GM19025 (cell line): Measurements from ENCODE around the gene GBA2.
A peak's percentile ranks its signal among the peaks of the same experiment; 100 is the strongest.

Experiments used
- ATAC-seq: cut with Tn5 transposase; IDR thresholded peaks from one replicate; pipeline ENCODE4 v1.9.1; 2021; ENCODE audit warnings: mild to moderate bottlenecking, low read depth, moderate library complexity; ENCODE audit not compliant: unreplicated experiment

Gene GBA2

DNA sequence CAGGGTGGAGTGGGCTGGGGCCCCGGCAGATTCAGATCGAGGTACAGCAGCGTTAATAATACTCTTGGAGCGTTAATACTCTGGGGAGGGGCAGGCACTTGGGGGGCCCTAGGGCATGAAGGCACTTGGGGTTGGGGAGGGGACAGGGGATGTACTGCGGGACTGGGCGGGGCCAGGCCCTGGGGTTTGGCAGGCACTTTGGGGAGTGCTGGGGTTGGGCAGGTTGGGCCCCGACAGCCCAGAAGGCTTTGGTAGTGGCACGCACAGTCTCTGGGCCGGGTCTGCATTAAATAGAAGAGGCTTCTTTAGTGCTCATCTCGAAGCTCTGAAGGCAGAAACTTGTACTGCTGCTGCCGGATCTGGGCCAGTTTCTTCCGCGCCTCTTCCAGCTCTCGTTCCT, 51.5 kb downstream of the GBA2 start:
- no peak for ATAC-seq

DNA sequence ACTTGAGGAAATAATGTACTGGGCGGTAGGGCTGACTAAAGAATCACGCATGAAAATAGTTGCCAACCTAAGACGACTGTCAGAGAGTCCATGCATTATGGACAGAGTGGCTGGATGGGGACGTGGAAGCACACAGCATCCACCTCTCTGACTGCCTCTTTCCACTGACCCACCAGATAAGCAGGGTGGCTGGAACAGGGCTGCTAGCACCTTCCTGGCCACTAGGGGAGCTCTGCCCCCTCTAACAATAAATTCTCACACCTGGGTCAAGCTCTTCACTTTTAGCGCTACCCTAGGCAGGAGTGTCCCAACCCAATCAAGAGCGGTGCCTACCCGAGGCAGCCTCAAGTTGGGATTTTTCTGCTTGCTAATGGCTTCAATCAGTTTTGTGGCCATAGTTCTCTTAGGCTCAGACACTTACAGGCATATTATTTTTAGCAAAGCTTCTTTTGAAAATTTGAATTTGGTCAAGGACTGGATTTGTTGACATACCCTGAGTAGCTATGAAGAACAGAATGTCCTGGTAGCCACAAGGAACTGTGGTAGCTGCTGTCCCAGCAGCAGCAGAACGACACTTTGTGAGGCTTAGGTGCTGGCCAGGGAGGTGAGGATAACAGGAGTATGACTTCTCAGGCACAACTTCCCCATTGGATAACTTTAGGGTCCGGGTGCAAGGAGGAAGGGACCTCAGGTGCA, 52.4 kb downstream of the GBA2 start:
- ATAC-seq: peak; percentile 70

DNA sequence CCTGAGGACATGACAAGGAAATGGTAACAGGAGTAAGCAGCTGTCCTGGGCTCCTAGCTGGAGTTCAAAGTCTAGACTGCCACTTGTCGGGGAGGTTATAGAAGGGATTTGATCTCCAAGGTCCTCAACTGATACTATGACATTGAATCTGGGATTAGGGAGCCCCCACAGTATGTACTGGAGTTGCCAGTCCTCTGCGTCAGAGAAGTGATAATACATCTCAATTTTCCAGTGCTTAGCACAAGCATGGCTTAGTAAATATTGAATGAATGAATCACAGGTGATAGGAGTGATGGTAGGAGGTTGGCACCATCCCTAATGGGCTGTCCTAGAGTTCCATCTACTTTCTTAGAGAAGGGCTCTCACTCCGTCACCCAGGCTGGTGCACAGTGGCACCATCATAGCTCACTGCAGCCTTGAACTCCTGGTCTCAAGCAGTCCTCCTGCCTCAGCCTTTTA, 53.1 kb downstream of the GBA2 start:
- no peak for ATAC-seq

DNA sequence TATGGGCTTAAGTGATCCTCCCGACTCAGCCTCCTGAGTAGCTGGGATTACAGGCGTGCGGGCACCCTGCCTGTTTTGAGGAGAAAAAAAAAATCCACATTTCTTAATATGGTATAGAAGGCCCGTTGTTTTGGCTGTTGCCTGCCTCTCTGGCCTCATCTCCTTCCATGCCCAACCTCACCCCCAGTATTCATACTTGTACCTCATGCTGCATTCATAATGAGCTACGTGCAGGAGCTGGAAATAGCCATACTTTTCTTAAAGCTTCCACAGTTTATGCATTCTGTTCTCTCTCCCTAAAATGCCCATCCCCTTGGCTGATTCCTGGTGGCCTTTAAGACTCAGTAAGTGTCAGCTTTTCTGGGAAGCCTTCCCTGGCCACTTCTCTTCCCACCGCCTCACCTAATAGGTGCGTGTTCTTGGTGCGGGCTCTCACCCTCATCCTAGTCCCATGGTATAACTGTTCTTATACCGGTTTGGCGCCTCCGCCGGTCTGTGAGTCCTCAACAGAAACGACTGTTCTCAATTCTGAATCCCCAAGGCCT, 57.2 kb downstream of the GBA2 start:
- no peak for ATAC-seq

DNA sequence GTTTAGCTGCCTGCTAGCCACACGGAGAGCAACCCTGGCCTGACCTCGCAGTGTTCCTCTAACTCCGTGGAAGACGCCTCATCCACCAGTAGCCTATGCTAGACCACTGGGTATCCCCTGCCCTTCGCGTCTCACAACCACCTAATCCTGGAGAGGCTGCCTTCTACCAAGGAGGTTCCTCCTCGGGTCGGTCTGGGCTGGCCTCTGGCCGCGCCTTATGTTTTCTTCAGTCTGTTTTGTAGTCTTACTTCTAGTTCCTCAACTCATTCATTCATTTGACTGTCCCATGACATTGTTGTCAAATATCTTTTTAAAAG, 57.7 kb downstream of the GBA2 start:
- ATAC-seq: no peak

DNA sequence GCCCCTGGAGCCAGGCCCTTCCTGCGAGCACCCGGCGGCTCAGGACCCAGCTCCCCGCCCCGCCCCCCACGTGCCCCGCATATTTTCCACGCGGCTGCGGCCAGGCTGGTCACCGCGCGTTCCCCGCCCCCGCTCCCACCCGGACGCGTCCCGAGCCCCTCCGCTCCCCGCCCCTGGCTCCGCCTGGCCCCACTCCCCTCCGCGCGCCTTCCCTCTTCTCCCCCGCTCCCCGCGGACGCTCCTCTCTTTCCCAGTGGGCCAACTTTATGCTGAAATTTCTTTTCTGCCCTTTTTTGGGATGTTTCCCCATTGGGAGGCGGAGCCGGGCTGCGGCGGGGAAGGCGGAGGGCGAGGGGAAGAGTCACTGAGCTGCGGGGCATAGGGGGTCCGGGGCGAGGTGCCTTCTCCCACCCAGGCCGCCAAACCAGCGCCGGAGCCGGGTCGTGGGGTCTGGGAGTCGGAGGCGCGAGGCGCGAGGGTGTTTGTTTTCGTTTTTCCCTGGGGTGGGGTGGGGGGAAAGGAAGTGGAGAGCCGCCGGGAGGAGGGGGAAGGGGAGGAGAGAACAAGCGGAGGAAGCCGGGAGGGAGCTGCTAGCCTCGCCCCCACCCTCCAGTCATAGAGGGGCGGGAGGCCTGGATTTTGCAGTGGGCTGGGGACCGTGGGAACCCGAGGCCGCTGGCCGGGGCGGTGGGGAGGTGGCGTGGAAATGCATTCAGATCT, 58.3 kb downstream of the GBA2 start:
- no peak for ATAC-seq

DNA sequence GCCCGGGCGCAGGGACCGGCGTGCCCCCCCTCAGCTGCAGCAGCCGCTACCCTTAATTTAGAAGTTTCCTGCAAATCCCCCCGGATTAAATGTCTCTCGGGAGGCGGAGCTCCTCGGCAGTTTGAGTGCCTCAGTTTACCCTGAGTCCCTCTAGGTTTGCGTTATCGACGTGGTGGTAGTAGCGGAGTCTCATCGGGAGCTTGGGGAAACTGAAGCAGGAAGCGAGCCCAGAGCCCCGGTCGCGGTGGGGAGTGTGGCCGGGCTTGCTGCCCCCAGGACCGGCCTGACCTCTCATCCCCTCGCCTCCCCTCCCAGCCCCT, 58.8 kb downstream of the GBA2 start:
- no peak for ATAC-seq

DNA sequence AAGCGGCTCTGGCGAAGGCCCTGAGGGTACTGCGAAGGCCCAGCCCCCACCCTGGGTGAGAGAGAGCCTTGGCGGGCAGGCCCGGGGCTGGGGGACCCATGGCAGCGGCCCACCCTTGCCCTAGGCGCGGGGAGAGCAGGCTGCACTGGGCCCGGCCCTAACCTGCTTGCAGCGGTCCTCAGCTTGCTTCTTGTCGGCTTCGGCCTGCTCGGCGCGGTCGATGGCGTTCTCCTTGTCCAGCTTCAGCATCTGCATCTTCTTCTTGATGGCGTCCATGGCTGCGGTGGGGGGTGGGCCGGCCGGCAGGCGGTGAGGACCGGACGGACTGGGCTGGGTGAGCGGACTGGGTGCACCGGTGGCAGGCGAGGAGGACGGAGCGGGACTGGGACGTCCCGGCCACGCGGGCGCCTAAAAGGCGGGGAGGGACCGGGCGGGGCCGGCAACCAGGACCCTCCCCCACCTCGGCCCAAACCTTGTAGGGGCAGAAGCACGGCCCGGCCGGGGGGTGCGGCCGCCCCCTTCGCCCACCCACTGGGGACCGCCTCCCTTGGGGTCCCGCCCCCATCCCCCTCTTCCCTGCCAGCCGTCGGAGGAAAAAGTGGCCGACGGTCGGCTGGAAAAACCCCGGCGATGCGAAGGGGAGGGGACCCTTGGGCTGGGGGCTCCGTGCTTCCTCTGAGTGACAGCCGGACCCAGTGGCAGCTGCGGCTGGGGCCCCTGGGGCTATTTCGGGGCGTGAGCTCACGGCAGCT, 59.3 kb downstream of the GBA2 start, which contains the start of gene TPM2:
Gene TPM2, minus strand, starts transcription at position 384 of the 752 bp plus-strand sequence. Its CDS starts 108 bp downstream, at position 276.
- ATAC-seq: no peak

DNA sequence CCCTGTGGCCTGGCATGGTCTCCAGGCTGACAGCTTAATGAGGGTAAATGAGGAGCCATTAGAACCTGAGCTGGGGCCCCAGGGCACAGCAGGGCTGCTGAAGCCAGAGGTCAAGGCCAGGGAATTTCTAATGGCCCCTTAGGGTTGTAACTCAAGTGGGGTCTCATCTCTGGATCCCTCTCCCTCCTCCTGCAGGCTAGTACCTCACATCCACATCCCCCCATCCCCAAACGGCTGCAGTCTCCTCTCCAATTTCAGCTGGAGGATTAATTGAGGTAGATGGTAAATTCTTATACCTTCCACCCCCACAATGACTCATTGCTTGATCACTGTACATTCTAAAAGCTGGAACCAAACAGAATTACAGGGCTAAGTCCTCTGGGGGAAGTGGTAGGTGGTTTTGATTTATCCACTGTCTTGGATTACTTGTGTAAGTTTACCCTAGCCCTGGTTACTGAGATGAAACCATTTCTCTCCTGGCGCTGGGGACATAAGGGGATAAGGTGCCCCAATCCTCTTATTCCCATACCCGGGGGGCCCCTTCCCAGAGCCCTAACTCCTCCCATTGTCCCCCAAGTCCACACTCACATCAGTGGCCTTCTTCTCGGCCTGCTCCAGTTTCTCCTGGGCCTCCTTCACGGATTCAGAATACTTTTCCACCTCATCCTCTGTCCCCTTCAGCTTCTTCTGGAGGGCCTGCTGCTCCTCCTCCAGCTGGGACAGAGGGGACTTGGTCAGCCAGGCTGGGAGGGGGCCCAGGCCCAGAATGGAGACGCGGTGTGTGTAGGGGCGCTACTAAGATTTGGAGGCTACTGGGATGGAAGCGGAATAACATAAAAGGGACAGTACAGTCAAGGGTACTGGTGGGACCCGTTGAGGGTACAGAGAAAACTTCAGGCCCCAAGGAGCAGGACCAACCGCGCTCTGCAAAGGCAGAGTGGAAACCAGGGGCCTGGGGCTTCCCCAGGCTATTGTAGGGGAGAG, 60.2 kb downstream of the GBA2 start:
- ATAC-seq: no peak

DNA sequence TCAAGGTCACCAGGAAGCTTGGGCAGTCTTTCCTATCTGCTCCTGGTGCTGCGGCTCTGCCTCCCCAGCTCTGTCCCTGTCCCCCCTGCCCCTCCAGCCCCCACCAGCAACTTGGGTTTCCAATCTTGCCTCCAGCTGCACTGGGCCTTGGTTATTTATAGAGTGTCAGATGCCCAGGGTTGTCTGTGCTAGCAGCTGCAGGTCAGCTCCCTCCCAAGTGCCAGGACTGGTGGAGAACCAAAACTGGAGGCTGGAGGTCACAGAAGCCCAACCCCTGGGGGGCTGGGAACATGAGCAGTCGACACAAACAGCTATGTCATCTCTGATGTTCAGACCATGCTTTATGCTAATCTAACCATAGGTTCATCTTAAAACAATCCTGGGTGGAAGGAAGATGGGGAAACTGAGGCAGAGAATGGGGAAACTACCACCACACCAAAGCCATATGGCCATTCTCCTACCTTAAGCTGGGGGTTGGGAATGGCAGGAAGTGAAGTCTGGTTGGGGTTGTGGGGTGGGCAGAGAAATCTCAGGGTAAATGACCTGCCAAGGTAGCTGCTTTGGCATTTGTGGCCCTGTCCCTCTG, 61.0 kb downstream of the GBA2 start:
- no peak for ATAC-seq

DNA sequence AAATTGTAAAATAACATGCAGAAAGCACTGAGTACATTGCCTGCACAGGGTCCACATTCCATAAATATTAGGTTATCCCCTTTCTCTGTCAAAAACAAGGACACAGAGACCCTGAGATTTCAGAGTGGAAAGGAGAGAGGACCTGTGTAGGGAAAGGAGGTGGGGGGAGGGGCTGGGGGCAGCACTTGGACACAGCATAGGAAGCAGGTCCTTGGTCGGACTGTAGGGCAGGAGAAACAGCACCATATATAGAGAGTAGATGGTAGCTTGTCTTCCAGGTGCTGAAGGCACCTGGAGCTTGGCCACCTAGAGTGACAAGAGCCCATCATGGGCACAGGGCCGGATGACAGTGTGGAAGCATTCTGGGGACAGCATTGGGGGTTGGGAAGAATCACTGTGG, 61.7 kb downstream of the GBA2 start:
- ATAC-seq: no peak
